Lung (tissue), 12 donors: ENCODE measurements around the gene OSBPL2. TPM values are rescaled to one million over a fixed set of nuclear protein-coding genes. Genes with fewer than 3 reads are reported as not detected.

Experiments
- ATAC-seq: fragments of 200-7000 bp; cut with Tn5 transposase; one replicate; pipeline ENCODE4 v1.9.1; 2020; ENCODE audit warnings: moderate number of reproducible peaks; ENCODE audit not compliant: insufficient read depth, low FRiP score
- DNase-seq, 3 donors: peaks; one replicate each; pipeline ENCODE4 v3.0.0-alpha.2; 2013 to 2017
- H3K27ac ChIP-seq, 2 donors: one replicate each; pipeline ENCODE4 v1.5.1; 2013; ENCODE audit warnings: mild to moderate bottlenecking in 2 of 2, moderate library complexity in 2 of 2, control low read depth in 1 of 2, inconsistent platforms in 1 of 2, low read depth in 1 of 2, low read length in 1 of 2
- H3K27me3 ChIP-seq, 3 donors: one replicate each; pipeline ENCODE4 v1.5.1; 2013; ENCODE audit warnings: low read length in 2 of 3; ENCODE audit not compliant: control insufficient read depth in 3 of 3, insufficient read depth in 3 of 3
- H3K36me3 ChIP-seq, 4 donors: one replicate each; pipeline ENCODE4 v1.5.1; 2013; ENCODE audit warnings: low read length in 4 of 4, mild to moderate bottlenecking in 1 of 4, moderate library complexity in 1 of 4; ENCODE audit not compliant: control insufficient read depth in 4 of 4, insufficient read depth in 4 of 4
- H3K4me1 ChIP-seq, 5 donors: one replicate each; pipeline ENCODE4 v1.5.1; 2013; ENCODE audit warnings: low read length in 5 of 5, mild to moderate bottlenecking in 2 of 5, moderate library complexity in 1 of 5; ENCODE audit not compliant: control insufficient read depth in 5 of 5, insufficient read depth in 5 of 5
- H3K4me3 ChIP-seq: one replicate; pipeline ENCODE4 v1.5.1; 2013; ENCODE audit warnings: mild to moderate bottlenecking, control low read depth, moderate library complexity
- H3K9ac ChIP-seq, 2 donors: one replicate each; pipeline ENCODE4 v1.5.1; 2013; ENCODE audit warnings: low read length in 2 of 2, control low read depth in 1 of 2; ENCODE audit not compliant: insufficient read depth in 1 of 2
- H3K9me3 ChIP-seq, 4 donors: one replicate each; pipeline ENCODE4 v1.5.1; 2013; ENCODE audit warnings: low read length in 3 of 4, mild to moderate bottlenecking in 1 of 4, moderate library complexity in 1 of 4; ENCODE audit not compliant: control insufficient read depth in 4 of 4, insufficient read depth in 3 of 4
- CTCF ChIP-seq: IDR thresholded peaks from 2 replicates; pipeline ENCODE4 v1.5.1; 2012; ENCODE audit warnings: mild to moderate bottlenecking; ENCODE audit errors: control extremely low read depth, extremely low read depth
- WGBS, 2 donors: extraction: QIAGEN DNeasy Blood & Tissue Kit; methylation state at CpG; one replicate each; pipeline ENCODE4 v1.1.7; 2013; 5-methylcytosine and 5-hydroxymethylcytosine counted together
- polyA plus RNA-seq, 2 donors: library from polyadenylated mRNA; stranded (reverse); fragments of 200-250 nt; gene quantifications; one replicate each; pipeline ENCODE4 v1.2.1, GENCODE V29; 2013
- total RNA-seq, 2 donors: library from RNA; depleted of rRNA in 1 of 2; stranded (reverse); fragments of >200 nt in 1 of 2; gene quantifications; one replicate each; pipeline ENCODE4 v1.2.1, GENCODE V29; 2014 to 2021
- donor health status: control.
- donor health status: control.
- donor health status: Bipolar disorder and iron deficiency.
- donor health status: healthy.
- donor health status: DM: yes; HTN: yes; CAD: no.

The OSBPL2 gene
- total and polyA plus RNA-seq, 4 donors, result 13.2 to 48.0 (median 27.7) TPM

- H3K27me3 ChIP-seq, result no peaks in the 10 kb centered on the region
- no peaks in the 10 kb centered on the region for H3K4me1 ChIP-seq
- peaks cover 0 to 16% (median 2%) of the 10 kb centered on the region in 4 donors for H3K36me3 ChIP-seq
- ATAC-seq (no peak), DNase-seq (no peak)
- H3K27ac ChIP-seq, result no peak overlapping the region
- TF ChIP-seq CTCF, result no peak
- no peak overlapping the region for H3K4me3 ChIP-seq
- 83 to 88% methylated on average over 26 of the region's 26 CpGs for WGBS, 2 donors
- no peak overlapping the region for H3K9ac ChIP-seq
- H3K9me3 ChIP-seq, result no peaks in the 10 kb centered on the region
These were observed 14.1 kb downstream of the OSBPL2 start for GRCh38 chr20:62252342-62252966.

DNA sequence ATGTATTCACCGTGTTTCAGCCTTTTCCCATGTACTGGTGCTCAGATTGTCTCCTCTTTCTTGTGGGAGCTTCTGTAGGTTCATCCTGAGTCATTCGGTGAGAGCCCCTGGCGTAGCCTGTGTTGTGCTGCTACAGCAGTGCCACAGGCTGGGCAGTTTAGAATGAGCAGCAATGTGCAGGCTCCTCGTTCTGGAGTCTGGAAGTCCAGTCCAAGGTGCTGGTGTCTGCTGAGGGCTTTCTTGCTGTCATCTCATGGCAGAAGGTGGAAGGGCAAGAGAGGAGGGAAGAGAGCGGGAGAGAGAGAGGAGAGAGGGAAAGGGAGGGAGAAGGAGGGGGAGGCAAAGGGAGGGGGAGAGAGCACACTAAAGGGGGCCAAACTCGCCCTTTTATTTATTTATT lies 15.1 kb downstream of the OSBPL2 start:
- ATAC-seq, result no peak
- Histone ChIP-seq H3K4me3 (no peak overlapping the region), H3K27ac (no peak overlapping the region), H3K27me3 (no peaks in the 10 kb centered on the region), H3K9me3 (no peaks in the 10 kb centered on the region), H3K9ac (no peak overlapping the region), H3K36me3 (peaks cover 0 to 16% (median 2%) of the 10 kb centered on the region in 4 donors), H3K4me1 (no peaks in the 10 kb centered on the region)
- 87 to 93% methylated on average over 6 of the region's 6 CpGs for WGBS, 2 donors
- DNase-seq, result no peak
- no peak for TF ChIP-seq CTCF

GRCh38 chr20:62254021-62254724 lies 15.9 kb downstream of the OSBPL2 start:
- Histone ChIP-seq H3K27me3 (no peaks in the 10 kb centered on the region), H3K4me1 (no peaks in the 10 kb centered on the region), H3K9ac (no peak overlapping the region), H3K9me3 (no peaks in the 10 kb centered on the region), H3K36me3 (peaks cover 0 to 20% (median 3%) of the 10 kb centered on the region in 4 donors), H3K27ac (no peak overlapping the region), H3K4me3 (no peak overlapping the region)
- WGBS, 2 donors, result 87 to 92% methylated on average over 24 of the region's 24 CpGs
- DNase-seq (no peak), ATAC-seq (no peak)
- no peak for TF ChIP-seq CTCF
